ENCODE measurements around the gene OR52D1. TPM values are rescaled to one million over a fixed set of nuclear protein-coding genes. Genes with fewer than 3 reads are reported as not detected.

OR52D1 gene
- total RNA-seq, 1 experiment from 2014 or later, result not detected

GRCh38 chr11:5531053-5531831 is 42.8 kb downstream of the OR52D1 start:
- Histone ChIP-seq H3K4me2 (ENCODE audit: low read length) (no peak overlapping the region), H3K36me3 (ENCODE audit: control insufficient read depth in 1 of 2, insufficient read depth in 2 of 2, low read length in 2 of 2) (no peaks in the 10 kb centered on the region), H3K9ac (ENCODE audit: low read length) (no peak overlapping the region), H3K9me3 (ENCODE audit: control insufficient read depth in 1 of 2, insufficient read depth in 1 of 2, low read depth in 1 of 2, low read length in 2 of 2) (no peaks in the 10 kb centered on the region), H3K4me3 (replicated peaks in 1 of 2; ENCODE audit: low read depth in 1 of 2, low read length in 2 of 2) (no peak overlapping the region), H3K27me3 (ENCODE audit: insufficient read depth, low read length) (peaks cover 64% of the 10 kb centered on the region; the same call in 1 of the 2 replicates), H3K9me2 (ENCODE audit: insufficient read depth) (no peaks in the 10 kb centered on the region), H4K20me1 (ENCODE audit: insufficient read depth) (no peaks in the 10 kb centered on the region; the same call in 1 of the 2 replicates), H3K27ac (ENCODE audit: low read depth, low read length) (no peak overlapping the region), H2AFZ (ENCODE audit: low read depth, low read length, poor library complexity, severe bottlenecking) (no peak overlapping the region), H3K4me1 (ENCODE audit: control insufficient read depth in 1 of 2, insufficient read depth in 2 of 2, low read length in 2 of 2) (no peaks in the 10 kb centered on the region), H3K79me2 (ENCODE audit: insufficient read depth, low read length) (no peaks in the 10 kb centered on the region)
- RAD21 ChIA-PET (ENCODE audit: low non-redundant PET in 1 of 2, low total read pairs in 2 of 2, uncharacterized antibody in 2 of 2, unreplicated experiment in 2 of 2), result no interaction called here
- no TSS peak for BruUV-seq (replicated peaks)
- POLR2A ChIA-PET, result no interaction called here
- no peak for TF ChIP-seq CEBPB (IDR thresholded peaks at IDR 0.05; ENCODE audit: low read depth)
- TF ChIP-seq EGR1 (IDR thresholded peaks at IDR 0.05; ENCODE audit: low read depth), result no peak
- no peak for TF ChIP-seq POLR2A (IDR thresholded peaks at IDR 0.05; ENCODE audit: borderline replicate concordance, extremely low read depth, insufficient read depth, insufficient read length)
- TF ChIP-seq ELF1 (IDR thresholded peaks at IDR 0.05; ENCODE audit: borderline replicate concordance, low read depth), result no peak
- TF ChIP-seq MAX (IDR thresholded peaks at IDR 0.05), result no peak
- no peak for TF ChIP-seq CBX3 (IDR thresholded peaks at IDR 0.05; ENCODE audit: low read depth)
- TF ChIP-seq JUND (IDR thresholded peaks at IDR 0.05), result no peak
- TF ChIP-seq SIN3A (IDR thresholded peaks at IDR 0.05; ENCODE audit: low read depth), result no peak
- CTCF ChIA-PET, result no interaction called here
- intact Hi-C loops (cut with micrococcal nuclease), result no loop called here
- ATAC-seq, result no peak
- DNase-seq (ENCODE audit: low read depth, low spot score), result no peak

- intact Hi-C loops (cut with micrococcal nuclease), result no loop called here
- Histone ChIP-seq H3K27me3 (ENCODE audit: insufficient read depth, low read length) (peaks cover 43% of the 10 kb centered on the region; the same call in 1 of the 2 replicates), H3K79me2 (ENCODE audit: insufficient read depth, low read length) (no peaks in the 10 kb centered on the region), H3K36me3 (ENCODE audit: control insufficient read depth in 1 of 2, insufficient read depth in 2 of 2, low read length in 2 of 2) (no peaks in the 10 kb centered on the region), H3K9me2 (ENCODE audit: insufficient read depth) (no peaks in the 10 kb centered on the region), H3K4me3 (replicated peaks in 1 of 2; ENCODE audit: low read depth in 1 of 2, low read length in 2 of 2) (no peak overlapping the region), H3K4me2 (ENCODE audit: low read length) (no peak overlapping the region), H3K4me1 (ENCODE audit: control insufficient read depth in 1 of 2, insufficient read depth in 2 of 2, low read length in 2 of 2) (no peaks in the 10 kb centered on the region), H4K20me1 (ENCODE audit: insufficient read depth) (no peaks in the 10 kb centered on the region; the same call in 1 of the 2 replicates), H2AFZ (ENCODE audit: low read depth, low read length, poor library complexity, severe bottlenecking) (no peak overlapping the region), H3K27ac (ENCODE audit: low read depth, low read length) (no peak overlapping the region), H3K9ac (ENCODE audit: low read length) (no peak overlapping the region), H3K9me3 (ENCODE audit: control insufficient read depth in 1 of 2, insufficient read depth in 1 of 2, low read depth in 1 of 2, low read length in 2 of 2) (no peaks in the 10 kb centered on the region)
- no TSS peak for BruUV-seq (replicated peaks)
- CTCF ChIA-PET, result no interaction called here
- DNase-seq (ENCODE audit: low read depth, low spot score), result no peak
- RAD21 ChIA-PET (ENCODE audit: low non-redundant PET in 1 of 2, low total read pairs in 2 of 2, uncharacterized antibody in 2 of 2, unreplicated experiment in 2 of 2), result no interaction called here
- ATAC-seq, result no peak
- POLR2A ChIA-PET, result no interaction called here
- TF ChIP-seq EZH2phosphoT487 (IDR thresholded peaks at IDR 0.05; ENCODE audit: borderline replicate concordance) (no peak), POLR2AphosphoS5 (IDR thresholded peaks at IDR 0.05; ENCODE audit: low read depth, low read length) (no peak), CBX3 (IDR thresholded peaks at IDR 0.05; ENCODE audit: low read depth) (no peak), SIN3A (IDR thresholded peaks at IDR 0.05; ENCODE audit: low read depth) (no peak), TCF7L2 (IDR thresholded peaks at IDR 0.05; ENCODE audit: borderline replicate concordance, extremely low read depth, insufficient read depth, insufficient read length) (no peak), POLR2A (IDR thresholded peaks at IDR 0.05; ENCODE audit: borderline replicate concordance, extremely low read depth, insufficient read depth, insufficient read length) (no peak), SRF (IDR thresholded peaks at IDR 0.05; ENCODE audit: low read depth) (no peak), ATF3 (IDR thresholded peaks at IDR 0.05) (no peak), CEBPB (IDR thresholded peaks at IDR 0.05; ENCODE audit: low read depth) (no peak), CTCF (IDR thresholded peaks at IDR 0.05 in 2 of 3, conservative IDR thresholded peaks at IDR 0.05 in 1 of 3; ENCODE audit: borderline replicate concordance in 1 of 3, insufficient read depth in 1 of 3, low read depth in 2 of 3, low read length in 2 of 3) (no peak), EZH2 (IDR thresholded peaks at IDR 0.05) (no peak), SP1 (IDR thresholded peaks at IDR 0.05; ENCODE audit: low read depth) (no peak), MAX (IDR thresholded peaks at IDR 0.05) (no peak), JUND (IDR thresholded peaks at IDR 0.05) (no peak), FOSL1 (IDR thresholded peaks at IDR 0.05; ENCODE audit: low read depth) (no peak)
These were observed 45.6 kb downstream of the OR52D1 start for GRCh38 chr11:5534046-5534445.

Data from HCT116 (cell line).